Measurements from ENCODE around the gene APOL1. TPM values are rescaled to one million over a fixed set of nuclear protein-coding genes. Genes with fewer than 3 reads are reported as not detected.
A peak's percentile ranks its signal among the peaks of the same experiment; 100 is the strongest.

The APOL1 gene
- total RNA-seq, 1 experiment from 2014 or later = not detected

- in situ Hi-C loops (cut with HindIII; ENCODE audit: low sequenced_read_pairs) = no loop called here
- no peak for DNase-seq (ENCODE audit: low spot score)
Measured at GRCh38 chr22:36299911-36300310, 47.0 kb downstream of the APOL1 start.

- in situ Hi-C loops (cut with HindIII; ENCODE audit: low sequenced_read_pairs) = no loop called here
- DNase-seq (ENCODE audit: low spot score) = no peak
Measured at GRCh38 chr22:36300396-36301212, 47.7 kb downstream of the APOL1 start.

GRCh38 chr22:36301384-36301828 is 48.5 kb downstream of the APOL1 start:
- DNase-seq (ENCODE audit: low spot score) = peak; percentile 81
- in situ Hi-C loops (cut with HindIII; ENCODE audit: low sequenced_read_pairs) = no loop called here

- in situ Hi-C loops (cut with HindIII; ENCODE audit: low sequenced_read_pairs) = no loop called here
Measured at GRCh38 chr22:36301851-36302250, 48.9 kb downstream of the APOL1 start.

GRCh38 chr22:36302439-36303114 is 49.6 kb downstream of the APOL1 start:
- in situ Hi-C loops (cut with HindIII; ENCODE audit: low sequenced_read_pairs) = no loop called here

More at GRCh38 chr22:36301851-36302250, 48.9 kb downstream of the APOL1 start:
- DNase-seq (ENCODE audit: low spot score) = no peak

GRCh38 chr22:36303115-36303467 is 50.2 kb downstream of the APOL1 start:
- in situ Hi-C loops (cut with HindIII; ENCODE audit: low sequenced_read_pairs) = no loop called here
- DNase-seq (ENCODE audit: low spot score) = no peak

More at GRCh38 chr22:36302439-36303114, 49.6 kb downstream of the APOL1 start:
- no peak for DNase-seq (ENCODE audit: low spot score)

GRCh38 chr22:36303874-36304273 is 50.9 kb downstream of the APOL1 start:
- in situ Hi-C loops (cut with HindIII; ENCODE audit: low sequenced_read_pairs) = no loop called here
- DNase-seq (ENCODE audit: low spot score) = no peak

- DNase-seq (ENCODE audit: low spot score) = no peak
- in situ Hi-C loops (cut with HindIII; ENCODE audit: low sequenced_read_pairs) = no loop called here
Measured at GRCh38 chr22:36304429-36304828, 51.5 kb downstream of the APOL1 start.

GRCh38 chr22:36305813-36306212 is 52.9 kb downstream of the APOL1 start:
- no peak for DNase-seq (ENCODE audit: low spot score)
- in situ Hi-C loops (cut with HindIII; ENCODE audit: low sequenced_read_pairs) = no loop called here

GRCh38 chr22:36306227-36306626 is 53.3 kb downstream of the APOL1 start:
- no peak for DNase-seq (ENCODE audit: low spot score)
- in situ Hi-C loops (cut with HindIII; ENCODE audit: low sequenced_read_pairs) = no loop called here

- in situ Hi-C loops (cut with HindIII; ENCODE audit: low sequenced_read_pairs) = no loop called here
Measured at GRCh38 chr22:36308880-36309279, 55.9 kb downstream of the APOL1 start.

GRCh38 chr22:36311386-36312085 is 58.6 kb downstream of the APOL1 start:
- DNase-seq (ENCODE audit: low spot score) = no peak
- in situ Hi-C loops (cut with HindIII; ENCODE audit: low sequenced_read_pairs) = no loop called here

More at GRCh38 chr22:36308880-36309279, 55.9 kb downstream of the APOL1 start:
- no peak for DNase-seq (ENCODE audit: low spot score)

- in situ Hi-C loops (cut with HindIII; ENCODE audit: low sequenced_read_pairs) = no loop called here
- DNase-seq (ENCODE audit: low spot score) = no peak
Measured at GRCh38 chr22:36315325-36315724, 62.4 kb downstream of the APOL1 start.

- no peak for DNase-seq (ENCODE audit: low spot score)
Measured at GRCh38 chr22:36316419-36316818, 63.5 kb downstream of the APOL1 start.

More at GRCh38 chr22:36316419-36316818, 63.5 kb downstream of the APOL1 start:
- in situ Hi-C loops (cut with HindIII; ENCODE audit: low sequenced_read_pairs) = no loop called here

Other genes with a start within 250 kb of the APOL1 start
- 40.8 and 62.2 TPM in 2 replicates for gene RBFOX2, start 224.3 kb upstream of the APOL1 start, total RNA-seq (2014; rRNA removed; shearing (Covaris generic))
- gene APOL3, start 92.4 kb upstream of the APOL1 start, total RNA-seq (2014; rRNA removed; shearing (Covaris generic)) = not detected in 2 replicates
- not detected in 2 replicates for gene APOL4, start 51.3 kb upstream of the APOL1 start, total RNA-seq (2014; rRNA removed; shearing (Covaris generic))
- 22.8 and 33.5 TPM in 2 replicates for gene APOL2, start 13.6 kb upstream of the APOL1 start, total RNA-seq (2014; rRNA removed; shearing (Covaris generic))
- gene MYH9, start 134.8 kb downstream of the APOL1 start, total RNA-seq (2014; rRNA removed; shearing (Covaris generic)) = 153 and 185 TPM in 2 replicates
- gene TXN2, start 228.5 kb downstream of the APOL1 start, total RNA-seq (2014; rRNA removed; shearing (Covaris generic)) = 96.4 and 99.4 TPM in 2 replicates

Data from G401 (cell line).